Measurements from ENCODE around the gene DNAH14.

GRCh38 chr1:225435076-225435475, 505.6 kb downstream of the DNAH14 start:
- TF ChIP-seq CTCF (IDR thresholded peaks at IDR 0.05) (no peak), TCF7L2 (IDR thresholded peaks at IDR 0.05; ENCODE audit: low read depth, low read length) (no peak), REST (IDR thresholded peaks at IDR 0.05; ENCODE audit: insufficient read depth in 1 of 2, low read depth in 2 of 2, low read length in 1 of 2) (no peak), SIN3A (IDR thresholded peaks at IDR 0.05; ENCODE audit: borderline replicate concordance, insufficient read depth, low read depth, low read length) (no peak), POLR2AphosphoS5 (IDR thresholded peaks at IDR 0.05; ENCODE audit: low read depth, low read length) (no peak)

Measured in Panc1 (cell line).